ENCODE measurements around the gene ZNF496. TPM values are rescaled to one million over a fixed set of nuclear protein-coding genes. Genes with fewer than 3 reads are reported as not detected.
"Not testable (repeated sequence)": the region's sequence is repeated elsewhere in the genome, so short reads cannot be mapped to it uniquely, and the experiment has no call there.

ZNF496 gene
- total RNA-seq, 1 donor from 2014 or later = 59.5 TPM

DNA sequence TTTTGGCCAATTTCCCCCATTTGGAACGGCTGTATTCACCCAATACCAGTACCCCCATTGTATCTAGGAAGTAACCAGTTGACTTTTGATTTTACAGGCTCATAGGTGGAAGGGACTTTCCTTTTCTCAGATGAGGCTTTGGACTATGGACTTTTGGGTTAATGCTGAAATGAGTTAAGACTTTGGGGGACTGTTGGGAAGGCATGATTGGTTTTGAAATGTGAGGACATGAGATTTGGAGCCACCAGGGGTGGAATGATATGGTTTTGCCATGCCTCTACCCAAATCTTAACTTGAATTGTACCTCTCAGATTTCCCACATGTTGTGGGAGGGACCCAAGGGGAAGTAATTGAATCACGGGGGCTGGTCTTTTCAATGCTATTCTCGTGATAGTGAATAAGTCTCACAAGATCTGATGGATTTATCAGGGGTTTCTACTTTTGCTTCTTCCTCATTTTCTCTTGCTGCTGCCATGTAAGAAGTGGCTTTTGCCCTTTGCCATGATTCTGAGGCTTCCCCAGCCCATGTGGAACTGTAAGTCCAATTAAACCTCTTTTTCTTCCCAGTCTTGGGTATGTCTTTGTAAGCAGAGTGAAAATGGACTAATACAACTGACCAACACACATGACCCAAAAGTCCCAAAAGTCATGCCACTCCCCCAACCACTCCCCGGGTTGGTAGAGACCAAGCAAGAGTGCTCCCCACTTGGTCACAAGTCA, 35.4 kb upstream of the ZNF496 start:
- DNase-seq (ENCODE audit: low spot score, unreplicated experiment) = no peak
- Mint-ChIP-seq H3K9me3 (ENCODE audit: low read depth) (peaks cover 8% of the 10 kb centered on the region), H3K27ac (no peak overlapping the region), H3K27me3 (peaks cover 6% of the 10 kb centered on the region), H3K36me3 (ENCODE audit: insufficient read depth) (peaks cover 2% of the 10 kb centered on the region), H3K4me3 (ENCODE audit: low read depth) (no peak overlapping the region), H3K4me1 (ENCODE audit: low read depth) (peaks cover 4% of the 10 kb centered on the region)
- TF ChIP-seq, protein P1, sequence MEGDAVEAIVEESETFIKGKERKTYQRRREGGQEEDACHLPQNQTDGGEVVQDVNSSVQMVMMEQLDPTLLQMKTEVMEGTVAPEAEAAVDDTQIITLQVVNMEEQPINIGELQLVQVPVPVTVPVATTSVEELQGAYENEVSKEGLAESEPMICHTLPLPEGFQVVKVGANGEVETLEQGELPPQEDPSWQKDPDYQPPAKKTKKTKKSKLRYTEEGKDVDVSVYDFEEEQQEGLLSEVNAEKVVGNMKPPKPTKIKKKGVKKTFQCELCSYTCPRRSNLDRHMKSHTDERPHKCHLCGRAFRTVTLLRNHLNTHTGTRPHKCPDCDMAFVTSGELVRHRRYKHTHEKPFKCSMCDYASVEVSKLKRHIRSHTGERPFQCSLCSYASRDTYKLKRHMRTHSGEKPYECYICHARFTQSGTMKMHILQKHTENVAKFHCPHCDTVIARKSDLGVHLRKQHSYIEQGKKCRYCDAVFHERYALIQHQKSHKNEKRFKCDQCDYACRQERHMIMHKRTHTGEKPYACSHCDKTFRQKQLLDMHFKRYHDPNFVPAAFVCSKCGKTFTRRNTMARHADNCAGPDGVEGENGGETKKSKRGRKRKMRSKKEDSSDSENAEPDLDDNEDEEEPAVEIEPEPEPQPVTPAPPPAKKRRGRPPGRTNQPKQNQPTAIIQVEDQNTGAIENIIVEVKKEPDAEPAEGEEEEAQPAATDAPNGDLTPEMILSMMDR (IDR thresholded peaks at IDR 0.05; ENCODE audit: unreplicated experiment) = no peak

DNA sequence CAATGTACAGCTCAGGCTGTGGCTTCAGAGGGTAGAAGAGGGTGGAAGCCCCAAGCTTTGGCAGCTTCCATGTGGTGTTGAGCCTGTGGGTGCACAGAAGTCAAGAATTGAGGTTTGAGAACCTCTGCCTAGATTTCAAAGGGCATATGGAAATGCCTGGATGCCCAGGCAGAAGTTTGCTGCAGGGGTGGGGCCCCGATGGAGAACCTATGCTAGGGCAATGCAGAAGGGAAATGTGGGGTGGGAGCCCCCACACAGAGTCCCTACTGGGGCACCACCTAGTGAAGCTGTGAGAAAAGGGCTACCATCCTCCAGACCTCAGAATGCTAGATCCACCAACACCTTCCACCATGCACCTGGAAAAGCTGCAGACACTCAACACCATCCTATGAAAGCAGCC, 34.7 kb upstream of the ZNF496 start:
- not testable (repeated sequence) for H3K36me3 Mint-ChIP-seq (ENCODE audit: insufficient read depth); H3K4me3 Mint-ChIP-seq (ENCODE audit: low read depth); DNase-seq (ENCODE audit: low spot score, unreplicated experiment); H3K4me1 Mint-ChIP-seq (ENCODE audit: low read depth); H3K27ac Mint-ChIP-seq; H3K9me3 Mint-ChIP-seq (ENCODE audit: low read depth); H3K27me3 Mint-ChIP-seq

DNA sequence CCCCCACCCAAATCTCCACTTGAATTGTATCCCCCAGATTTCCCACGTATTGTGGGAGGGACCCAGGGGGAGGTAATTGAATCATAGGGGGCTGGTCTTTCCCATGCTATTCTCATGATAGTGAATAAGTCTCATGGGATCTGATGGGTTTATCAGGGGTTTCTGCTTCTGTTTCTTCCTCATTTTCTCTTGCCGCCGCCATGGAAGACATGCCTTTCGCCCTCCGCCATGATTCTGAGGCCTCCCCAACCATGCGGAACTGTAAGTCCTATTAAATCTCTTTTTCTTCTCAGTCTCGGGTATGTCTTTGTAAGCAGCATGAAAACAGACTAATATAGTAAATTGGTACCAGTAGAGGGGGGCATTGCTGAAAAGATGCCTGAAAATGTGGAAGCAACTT, 33.4 kb upstream of the ZNF496 start:
- Mint-ChIP-seq H3K4me1 (ENCODE audit: low read depth) (peaks cover 4% of the 10 kb centered on the region), H3K27me3 (peaks cover 16% of the 10 kb centered on the region), H3K36me3 (ENCODE audit: insufficient read depth) (peaks cover 2% of the 10 kb centered on the region), H3K27ac (no peak overlapping the region), H3K4me3 (ENCODE audit: low read depth) (no peak overlapping the region), H3K9me3 (ENCODE audit: low read depth) (peaks cover 8% of the 10 kb centered on the region)
- TF ChIP-seq, protein P1 (IDR thresholded peaks at IDR 0.05; ENCODE audit: unreplicated experiment) = no peak
- no peak for DNase-seq (ENCODE audit: low spot score, unreplicated experiment)

DNA sequence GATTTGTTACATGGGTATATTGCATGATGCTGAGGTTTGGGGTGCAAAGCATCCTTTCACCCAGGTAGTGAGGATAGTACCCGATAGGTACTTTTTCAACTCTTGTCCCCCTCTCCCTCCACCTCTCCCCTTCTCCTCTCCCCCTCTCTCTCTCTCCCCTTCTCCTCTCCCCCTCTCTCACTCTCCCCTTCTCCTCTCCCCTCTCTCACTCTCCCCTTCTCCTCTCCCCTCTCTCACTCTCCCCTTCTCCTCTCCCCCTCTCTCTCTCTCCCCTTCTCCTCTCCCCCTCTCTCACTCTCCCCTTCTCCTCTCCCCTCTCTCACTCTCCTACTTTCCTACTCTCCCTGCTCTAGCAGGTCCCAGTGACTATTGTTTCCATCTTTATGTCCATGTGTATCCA, 31.3 kb upstream of the ZNF496 start:
- DNase-seq (ENCODE audit: low spot score, unreplicated experiment); H3K36me3 Mint-ChIP-seq (ENCODE audit: insufficient read depth); H3K9me3 Mint-ChIP-seq (ENCODE audit: low read depth); H3K27ac Mint-ChIP-seq; H3K4me1 Mint-ChIP-seq (ENCODE audit: low read depth); H3K4me3 Mint-ChIP-seq (ENCODE audit: low read depth): not testable (repeated sequence)
- peaks cover 17% of the 10 kb centered on the region for H3K27me3 Mint-ChIP-seq

DNA sequence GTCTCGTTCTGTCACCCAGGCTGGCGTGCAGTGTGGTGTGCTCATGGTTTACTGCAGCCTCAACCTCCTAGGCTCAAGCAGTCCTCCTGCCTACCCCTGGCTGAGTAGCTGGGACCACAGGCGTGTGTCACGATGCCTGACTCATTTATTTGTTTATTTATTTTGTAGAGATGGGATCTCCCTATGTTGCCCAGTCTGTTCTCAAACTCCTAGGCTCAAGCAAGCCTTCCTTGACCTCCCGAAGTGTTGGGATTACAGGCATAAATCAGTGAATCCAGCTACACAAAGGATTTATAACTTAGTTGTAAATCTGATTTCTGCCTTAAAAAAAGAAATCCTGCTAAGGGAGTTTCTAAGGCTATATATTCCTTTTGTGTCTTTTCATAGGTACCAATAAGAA, 30.5 kb upstream of the ZNF496 start:
- no peak overlapping the region for H3K27ac Mint-ChIP-seq

DNA sequence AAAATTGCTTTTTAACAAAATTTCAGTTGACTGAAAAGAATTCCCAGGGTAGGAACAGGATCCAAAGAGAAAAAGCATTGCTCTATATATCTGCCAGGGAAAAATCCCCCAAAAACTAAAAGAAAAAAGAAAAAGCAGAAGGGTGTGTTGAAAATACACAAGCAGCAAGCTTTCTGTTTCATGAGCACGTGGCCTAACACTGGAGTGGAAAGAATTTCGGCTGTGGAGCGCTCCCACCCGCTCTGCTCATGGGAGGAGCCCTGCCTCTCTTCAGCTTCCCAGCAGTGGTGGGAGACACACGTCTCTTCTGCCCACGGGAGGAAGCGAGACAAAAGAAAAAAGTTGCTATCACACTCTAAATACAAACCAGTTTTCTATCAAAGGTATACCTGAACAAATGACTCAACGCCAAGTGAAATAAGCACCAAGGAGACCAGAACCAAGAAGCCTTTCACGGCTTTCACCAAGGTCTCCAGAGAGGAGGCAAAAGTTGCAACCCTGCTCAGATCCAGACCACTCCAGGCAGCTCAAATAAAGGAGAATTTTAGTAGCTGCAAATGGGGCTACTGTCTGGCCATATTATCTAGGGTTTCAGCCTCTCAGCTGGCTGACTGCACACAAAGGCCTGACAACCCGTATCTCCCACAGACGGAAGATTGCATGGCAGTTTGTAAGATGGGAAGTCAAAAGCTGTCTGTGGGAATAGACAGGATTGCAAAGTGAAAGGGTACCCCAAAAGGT, 29.5 kb upstream of the ZNF496 start:
- DNase-seq (ENCODE audit: low spot score, unreplicated experiment) = no peak
- Mint-ChIP-seq H3K4me3 (ENCODE audit: low read depth) (no peak overlapping the region), H3K27me3 (peaks cover 14% of the 10 kb centered on the region), H3K36me3 (ENCODE audit: insufficient read depth) (peaks cover 4% of the 10 kb centered on the region), H3K4me1 (ENCODE audit: low read depth) (peaks cover 8% of the 10 kb centered on the region), H3K27ac (no peak overlapping the region), H3K9me3 (ENCODE audit: low read depth) (peaks cover 8% of the 10 kb centered on the region)
- TF ChIP-seq, protein P1 (IDR thresholded peaks at IDR 0.05; ENCODE audit: unreplicated experiment) = no peak

More for the DNA sequence above, 30.5 kb upstream of the ZNF496 start:
- peaks cover 8% of the 10 kb centered on the region for H3K9me3 Mint-ChIP-seq (ENCODE audit: low read depth)
- H3K36me3 Mint-ChIP-seq (ENCODE audit: insufficient read depth) = peaks cover 4% of the 10 kb centered on the region
- no peak for DNase-seq (ENCODE audit: low spot score, unreplicated experiment)
- TF ChIP-seq, protein P1 (IDR thresholded peaks at IDR 0.05; ENCODE audit: unreplicated experiment) = no peak
- peaks cover 14% of the 10 kb centered on the region for H3K27me3 Mint-ChIP-seq
- H3K4me3 Mint-ChIP-seq (ENCODE audit: low read depth) = no peak overlapping the region
- peaks cover under 1% of the 10 kb centered on the region for H3K4me1 Mint-ChIP-seq (ENCODE audit: low read depth)
